Lower lobe of right lung (tissue), 2 donors: ENCODE data around the gene HNRNPA0. TPM values are rescaled to one million over a fixed set of nuclear protein-coding genes. Genes with fewer than 3 reads are reported as not detected.

ENCODE experiments used
- ATAC-seq, 2 donors: fragments of 200-7000 bp; cut with Tn5 transposase; one replicate each; pipeline ENCODE4 v1.9.1; 2020 to 2022; ENCODE audit warnings: mild to moderate bottlenecking in 2 of 2, moderate library complexity in 2 of 2
- DNase-seq: peaks from one replicate; pipeline ENCODE4 v3.0.0-alpha.2; 2020
- H3K27ac ChIP-seq: fragments of 200-600 bp; one replicate; pipeline ENCODE4 v1.8.0; 2022
- H3K27me3 ChIP-seq: fragments of 200-600 bp; one replicate; pipeline ENCODE4 v1.8.0; 2022; ENCODE audit warnings: low read depth
- H3K36me3 ChIP-seq: fragments of 200-600 bp; one replicate; pipeline ENCODE4 v1.8.0; 2022; ENCODE audit warnings: mild to moderate bottlenecking
- H3K4me1 ChIP-seq: fragments of 200-600 bp; one replicate; pipeline ENCODE4 v1.8.0; 2022
- H3K4me3 ChIP-seq: fragments of 200-600 bp; one replicate; pipeline ENCODE4 v1.8.0; 2022; ENCODE audit warnings: mild to moderate bottlenecking
- H3K9me3 ChIP-seq: fragments of 200-600 bp; one replicate; pipeline ENCODE4 v1.8.0; 2022
- CTCF ChIP-seq: fragments of 200-600 bp; IDR thresholded peaks from one replicate; pipeline ENCODE4 v1.8.0; 2022; ENCODE audit warnings: antibody characterized with exemption, mild to moderate bottlenecking
- intact Hi-C: fragments of 100-400 bp; cut with DNase I; formaldehyde crosslinking; loops from one replicate; pipeline ENCODE4 v1.11.0; 2022
- total RNA-seq: library from RNA; stranded (reverse); fragmentation: NEBNext Ultra II Directional; extraction: Animal tissue kit (Norgen Biotek cat#: 25700); gene quantifications from one replicate; pipeline ENCODE4 v1.2.1, GENCODE V29; 2021
- donor health status: DM: no; HTN: yes; CAD: no; lungs with severe emphysema.

Gene HNRNPA0
- total RNA-seq, 1 donor from 2014 or later: 21.7 TPM

- peaks cover 15% of the 10 kb centered on the region for H3K4me1 ChIP-seq
- H3K27me3 ChIP-seq: no peaks in the 10 kb centered on the region
- no peak overlapping the region for H3K4me3 ChIP-seq
- TF ChIP-seq CTCF: no peak
- no peak for ATAC-seq
- no peaks in the 10 kb centered on the region for H3K9me3 ChIP-seq
- intact Hi-C loops: no loop called here
- no peaks in the 10 kb centered on the region for H3K36me3 ChIP-seq
- H3K27ac ChIP-seq: no peak overlapping the region
- no peak for DNase-seq
Observed at GRCh38 chr5:137731176-137731575, 23.0 kb downstream of the HNRNPA0 start.

- Histone ChIP-seq H3K4me3 (no peak overlapping the region), H3K36me3 (no peaks in the 10 kb centered on the region), H3K4me1 (peaks cover 8% of the 10 kb centered on the region), H3K27ac (no peak overlapping the region), H3K9me3 (no peaks in the 10 kb centered on the region), H3K27me3 (no peaks in the 10 kb centered on the region)
- intact Hi-C loops: no loop called here
- no peak for TF ChIP-seq CTCF
- ATAC-seq (no peak), DNase-seq (no peak)
Observed at GRCh38 chr5:137730336-137730735, 23.8 kb downstream of the HNRNPA0 start.

- Histone ChIP-seq H3K4me1 (no peaks in the 10 kb centered on the region), H3K9me3 (no peaks in the 10 kb centered on the region), H3K27me3 (no peaks in the 10 kb centered on the region), H3K27ac (no peak overlapping the region), H3K4me3 (no peak overlapping the region), H3K36me3 (no peaks in the 10 kb centered on the region)
- intact Hi-C loops: no loop called here
- no peak for DNase-seq
- no peak for ATAC-seq
- TF ChIP-seq CTCF: no peak
Observed at GRCh38 chr5:137728048-137728447, 26.1 kb downstream of the HNRNPA0 start.

- Histone ChIP-seq H3K9me3 (no peaks in the 10 kb centered on the region), H3K27ac (no peak overlapping the region), H3K36me3 (no peaks in the 10 kb centered on the region), H3K27me3 (no peaks in the 10 kb centered on the region), H3K4me1 (no peaks in the 10 kb centered on the region), H3K4me3 (no peak overlapping the region)
- ATAC-seq (no peak), DNase-seq (no peak)
- intact Hi-C loops: no loop called here
- TF ChIP-seq CTCF: no peak
Observed at GRCh38 chr5:137727623-137728022, 26.5 kb downstream of the HNRNPA0 start.

GRCh38 chr5:137724251-137724650 lies 29.9 kb downstream of the HNRNPA0 start:
- intact Hi-C loops: no loop called here
- TF ChIP-seq CTCF: no peak
- H3K4me1 ChIP-seq: no peaks in the 10 kb centered on the region

GRCh38 chr5:137718611-137719010 lies 35.6 kb downstream of the HNRNPA0 start:
- Histone ChIP-seq H3K9me3 (no peaks in the 10 kb centered on the region), H3K4me3 (no peak overlapping the region), H3K4me1 (no peaks in the 10 kb centered on the region), H3K27me3 (no peaks in the 10 kb centered on the region), H3K27ac (no peak overlapping the region), H3K36me3 (no peaks in the 10 kb centered on the region)
- intact Hi-C loops: no loop called here
- ATAC-seq (no peak), DNase-seq (no peak)
- no peak for TF ChIP-seq CTCF

More at GRCh38 chr5:137724251-137724650, 29.9 kb downstream of the HNRNPA0 start:
- Histone ChIP-seq H3K27ac (no peak overlapping the region), H3K27me3 (no peaks in the 10 kb centered on the region), H3K36me3 (no peaks in the 10 kb centered on the region), H3K4me3 (no peak overlapping the region), H3K9me3 (no peaks in the 10 kb centered on the region)
- ATAC-seq: no peak
- DNase-seq: no peak
